HG03432 (cell line): ENCODE data around the gene LRCOL1.

Experiments
- ATAC-seq: cut with Tn5 transposase; IDR thresholded peaks from one replicate; pipeline ENCODE4 v1.9.1; 2021; ENCODE audit warnings: mild to moderate bottlenecking, moderate library complexity; ENCODE audit not compliant: unreplicated experiment

LRCOL1 gene

DNA sequence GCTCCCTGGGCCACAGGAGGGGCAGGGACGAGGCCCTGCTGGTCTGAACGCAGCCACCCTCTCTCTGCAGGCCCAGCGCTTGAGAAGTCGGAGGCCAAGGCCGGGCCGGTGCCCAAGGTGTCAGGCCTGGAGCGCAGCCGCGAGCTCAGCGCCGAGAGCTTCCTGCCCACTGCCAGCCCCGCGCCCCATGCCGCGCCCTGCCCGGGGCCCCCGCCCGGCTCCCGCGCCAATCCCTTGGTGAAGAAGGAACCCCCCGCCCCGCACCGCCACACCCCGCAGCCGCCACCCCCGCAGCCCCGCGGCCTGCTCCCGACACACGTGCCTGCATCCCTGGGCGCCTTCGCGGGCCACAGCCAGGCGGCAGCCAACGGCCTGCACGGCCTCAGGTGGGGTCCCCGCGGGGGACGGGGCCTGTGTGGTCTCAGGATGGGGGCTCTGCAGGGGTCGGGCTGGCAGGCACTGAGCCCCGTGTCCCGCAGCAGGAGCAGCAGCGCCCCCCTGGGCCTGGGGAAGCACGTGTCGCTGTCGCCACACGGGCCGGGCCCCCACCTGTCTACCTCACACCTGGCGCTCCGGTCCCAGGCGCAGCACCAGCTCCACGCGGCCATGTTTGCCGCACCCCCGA is 40.4 kb downstream of the LRCOL1 start:
- ATAC-seq = no peak

DNA sequence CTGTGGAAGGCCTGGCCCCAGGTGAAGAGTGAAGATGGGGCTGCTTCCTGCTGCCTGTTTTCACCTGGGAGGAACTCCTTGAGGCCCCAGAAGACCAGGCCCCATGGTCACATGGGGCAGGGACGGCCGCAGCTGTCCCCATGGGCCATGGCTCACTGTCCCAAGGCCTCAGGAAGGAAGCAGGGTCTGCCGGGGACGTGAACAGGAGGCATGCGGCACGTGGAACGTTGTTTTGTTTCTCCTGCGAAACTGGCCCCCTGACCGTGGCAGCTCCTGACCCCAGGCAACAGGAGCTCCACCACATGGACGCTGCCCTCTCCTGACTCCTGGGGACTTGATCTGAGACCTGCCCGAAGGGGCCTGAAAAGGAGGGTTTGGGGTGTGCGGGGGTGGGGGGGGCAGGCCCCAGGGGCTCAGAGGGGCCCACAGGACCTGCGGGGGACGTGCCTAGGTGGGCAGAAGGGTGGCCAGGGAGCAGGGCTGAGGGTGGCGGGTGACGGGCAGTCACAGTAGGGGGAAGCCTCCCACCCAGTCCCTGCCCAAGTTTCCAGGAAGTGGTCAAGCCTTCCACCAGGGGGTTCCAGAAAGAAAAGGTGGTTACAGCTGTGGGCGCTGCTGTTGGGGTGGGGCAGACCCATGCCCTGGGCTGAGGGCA is 41.4 kb downstream of the LRCOL1 start:
- ATAC-seq = no peak

DNA sequence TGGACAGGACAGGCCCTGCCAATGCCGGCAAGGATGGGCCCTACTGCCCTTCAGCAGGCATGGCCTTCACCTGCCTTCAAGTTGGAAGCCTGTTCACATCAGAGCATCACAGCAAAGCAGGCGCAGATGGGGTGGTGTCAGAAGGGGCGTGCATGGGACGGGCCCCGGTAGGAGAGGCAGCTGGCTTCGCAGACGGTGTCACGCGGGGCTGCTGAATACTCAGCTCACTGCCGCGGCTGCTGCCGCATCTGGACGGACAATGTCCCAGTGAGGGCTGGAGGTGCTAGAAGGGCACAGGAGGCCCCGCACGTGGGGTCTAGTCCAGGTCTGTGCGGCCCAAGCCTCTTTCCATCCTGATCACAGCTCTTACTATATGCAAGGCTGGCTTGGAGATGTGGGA is 42.1 kb downstream of the LRCOL1 start:
- no peak for ATAC-seq

DNA sequence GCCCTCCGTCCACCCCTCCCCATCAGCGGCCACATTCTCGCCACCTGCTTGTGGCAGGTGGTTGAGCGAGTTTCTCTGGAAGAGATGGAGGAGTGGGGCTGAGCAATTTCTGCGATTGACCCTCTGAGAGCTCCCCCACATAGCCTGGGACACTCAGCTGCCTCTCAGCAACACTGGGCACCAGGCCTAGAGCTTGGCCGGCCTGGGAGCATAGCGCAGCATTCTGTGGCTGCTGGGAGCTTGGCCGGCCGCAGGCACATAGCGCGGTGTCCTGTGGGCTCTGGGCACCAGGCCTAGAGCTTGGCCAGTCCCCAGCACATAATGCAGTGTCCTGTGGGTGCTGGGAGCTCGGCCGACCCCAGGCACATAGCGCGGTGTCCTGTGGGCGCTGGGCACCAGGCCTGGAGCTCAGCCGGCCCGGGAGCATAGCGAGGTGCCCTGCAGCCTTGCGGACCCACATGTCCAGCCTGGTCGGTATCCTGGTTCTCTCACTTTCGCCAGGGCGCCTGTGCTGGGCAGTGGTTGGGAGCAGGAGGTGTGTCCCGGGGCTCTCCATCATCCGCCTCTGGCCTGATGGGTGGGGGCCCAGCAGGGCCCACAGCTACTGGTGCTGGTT is 43.8 kb downstream of the LRCOL1 start:
- no peak for ATAC-seq

DNA sequence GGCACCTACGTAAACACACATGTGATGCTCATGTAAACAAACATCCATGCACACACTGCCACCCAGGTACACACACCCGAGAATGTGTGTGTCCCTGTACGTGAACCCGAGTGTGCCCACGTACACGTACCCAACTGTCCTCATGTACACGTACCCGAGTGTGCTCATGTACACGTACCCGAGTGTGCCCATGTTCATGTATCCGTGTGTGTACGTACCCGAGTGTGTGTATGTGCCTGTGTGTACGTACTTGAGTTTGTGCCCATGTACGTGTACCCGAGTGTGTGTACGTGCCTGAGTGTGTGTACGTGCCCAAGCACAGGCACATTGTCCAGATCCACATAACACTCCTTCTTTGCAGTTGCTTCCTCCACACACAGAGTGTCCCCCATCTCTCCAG is 45.0 kb downstream of the LRCOL1 start:
- ATAC-seq = no peak

DNA sequence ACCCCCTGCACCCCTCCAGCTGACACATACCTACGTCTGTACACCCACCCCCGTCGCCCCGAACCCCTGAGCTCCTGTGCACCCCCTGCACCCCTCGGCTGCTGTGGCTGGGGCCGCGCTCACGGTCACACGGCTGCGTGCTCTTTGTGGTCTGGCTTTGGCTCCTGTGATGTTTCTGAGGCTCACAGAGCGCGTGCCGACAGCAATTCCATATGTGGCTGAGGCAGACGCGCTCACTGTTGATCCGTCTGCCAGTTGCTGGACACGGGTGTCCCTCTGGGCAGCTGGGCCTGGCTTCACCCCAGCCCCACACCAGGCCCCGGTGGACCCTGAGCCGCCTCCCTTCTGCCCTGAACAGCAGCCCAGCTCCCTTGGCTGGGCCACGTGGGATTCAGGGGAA is 46.5 kb downstream of the LRCOL1 start:
- no peak for ATAC-seq

DNA sequence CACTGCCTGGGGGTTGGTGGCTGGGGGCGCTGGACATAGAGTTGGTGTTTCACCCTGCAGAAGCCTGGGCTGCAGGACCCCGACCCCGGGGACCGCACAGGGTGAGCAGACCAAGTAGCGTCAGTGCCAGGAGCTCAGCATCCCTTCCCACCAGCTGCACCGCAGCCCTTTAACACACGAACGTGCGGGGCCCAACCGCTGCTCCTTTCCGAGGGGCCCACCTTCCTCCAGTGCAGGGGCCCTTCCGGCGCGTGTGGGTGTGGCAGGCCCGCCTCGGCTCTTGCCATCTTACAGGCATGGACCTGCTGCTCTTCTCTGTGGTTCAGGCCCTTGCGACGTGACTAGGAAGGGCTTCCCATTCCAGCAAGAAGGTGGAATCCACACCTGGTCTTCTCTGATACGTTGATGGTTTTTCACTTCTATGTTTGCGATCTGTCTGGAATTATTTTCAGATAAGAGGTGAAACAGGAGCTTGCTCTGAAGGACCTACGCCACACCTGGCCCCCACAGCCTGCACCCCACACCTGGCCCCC is 47.8 kb downstream of the LRCOL1 start:
- ATAC-seq = no peak

DNA sequence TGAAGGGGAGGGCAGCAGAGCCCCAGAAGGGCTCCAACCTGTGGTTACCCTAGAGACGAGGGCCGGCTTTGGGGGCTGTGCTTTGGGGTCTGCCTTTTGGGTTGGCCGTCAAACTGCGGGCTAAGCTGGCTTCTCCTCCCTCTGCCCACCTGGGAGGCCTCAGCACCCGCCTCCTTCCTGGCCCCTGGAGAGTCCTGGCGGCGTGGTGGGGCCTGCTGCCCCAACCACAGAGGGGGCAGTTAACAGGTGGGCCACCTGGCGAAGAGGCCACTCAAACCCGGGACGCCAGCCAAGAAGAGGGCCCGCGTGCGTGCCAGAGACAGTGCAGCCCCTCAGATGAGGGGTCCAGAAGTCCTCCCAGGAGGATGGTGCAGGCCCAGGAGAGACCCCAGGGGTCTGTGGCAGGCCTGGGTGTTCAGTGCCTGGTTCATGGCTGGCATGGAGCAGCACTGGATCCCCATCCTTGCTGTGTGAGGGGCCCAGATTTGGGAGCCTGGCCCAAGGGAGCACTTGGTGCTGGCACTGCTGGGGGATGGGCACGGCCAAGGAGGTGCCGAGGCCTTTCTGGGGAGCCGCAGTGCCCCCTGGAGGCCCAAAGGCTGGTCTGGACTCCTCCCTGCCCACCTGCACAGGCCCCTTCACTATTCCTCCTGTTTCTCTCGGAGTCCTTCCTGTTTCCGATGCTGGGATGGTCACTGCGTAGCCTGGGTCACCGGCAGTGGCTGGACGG is 48.8 kb downstream of the LRCOL1 start:
- ATAC-seq = no peak

DNA sequence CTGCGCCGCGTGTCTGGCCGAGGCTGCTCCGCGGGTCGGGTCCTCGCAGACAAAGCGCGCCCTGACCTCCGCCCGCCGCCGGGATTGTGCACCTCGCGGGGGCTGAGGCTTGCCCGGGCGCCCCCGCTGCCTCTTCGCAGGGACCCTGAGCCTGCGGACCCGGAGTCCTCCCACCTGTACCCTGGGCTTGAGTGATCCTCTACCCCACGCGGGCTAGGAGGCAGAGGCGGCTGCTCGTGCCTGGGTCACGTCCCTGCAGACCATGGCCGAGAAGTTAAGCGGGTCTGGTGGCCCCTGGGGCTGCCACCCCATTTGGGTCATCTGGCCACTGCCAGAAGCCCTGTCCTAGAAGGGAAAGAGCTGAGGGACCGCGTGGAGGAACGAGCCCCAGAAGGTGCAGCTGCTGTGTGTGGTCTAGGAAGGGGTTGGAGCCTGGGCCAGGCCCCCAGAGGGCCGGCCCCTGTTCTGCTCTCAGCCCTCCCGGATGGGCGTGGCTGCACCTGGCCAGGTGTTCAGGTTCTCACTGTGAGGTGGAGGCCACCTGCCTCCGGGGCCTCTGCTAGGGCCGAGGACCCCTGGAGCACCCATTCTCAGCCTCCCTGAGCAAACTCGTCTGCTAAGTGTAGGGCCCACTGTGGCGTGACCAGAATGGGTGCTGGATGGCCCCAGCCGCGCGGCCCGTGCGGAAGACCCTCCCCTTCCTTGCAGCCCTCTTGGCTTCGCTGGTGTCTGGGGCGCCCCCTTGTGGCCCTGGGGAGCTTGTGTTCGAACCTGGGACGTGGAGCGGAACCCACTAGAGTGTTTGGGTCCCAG is 49.6 kb downstream of the LRCOL1 start:
- peak; percentile 53 for ATAC-seq

DNA sequence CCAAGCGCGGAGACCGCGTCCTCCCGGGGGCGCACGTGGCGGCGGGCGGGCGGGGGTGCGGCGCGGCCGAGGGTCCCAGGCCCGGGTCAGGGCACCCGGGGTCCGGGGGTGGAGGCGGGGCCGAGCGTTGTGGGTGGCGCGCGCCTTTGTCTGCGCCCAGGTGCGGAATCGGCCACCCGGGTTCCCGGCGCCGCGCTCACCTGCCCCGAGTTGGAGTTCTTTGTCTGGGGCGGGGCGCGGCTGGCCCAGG is 50.1 kb downstream of the LRCOL1 start:
- peak; percentile 27 for ATAC-seq

DNA sequence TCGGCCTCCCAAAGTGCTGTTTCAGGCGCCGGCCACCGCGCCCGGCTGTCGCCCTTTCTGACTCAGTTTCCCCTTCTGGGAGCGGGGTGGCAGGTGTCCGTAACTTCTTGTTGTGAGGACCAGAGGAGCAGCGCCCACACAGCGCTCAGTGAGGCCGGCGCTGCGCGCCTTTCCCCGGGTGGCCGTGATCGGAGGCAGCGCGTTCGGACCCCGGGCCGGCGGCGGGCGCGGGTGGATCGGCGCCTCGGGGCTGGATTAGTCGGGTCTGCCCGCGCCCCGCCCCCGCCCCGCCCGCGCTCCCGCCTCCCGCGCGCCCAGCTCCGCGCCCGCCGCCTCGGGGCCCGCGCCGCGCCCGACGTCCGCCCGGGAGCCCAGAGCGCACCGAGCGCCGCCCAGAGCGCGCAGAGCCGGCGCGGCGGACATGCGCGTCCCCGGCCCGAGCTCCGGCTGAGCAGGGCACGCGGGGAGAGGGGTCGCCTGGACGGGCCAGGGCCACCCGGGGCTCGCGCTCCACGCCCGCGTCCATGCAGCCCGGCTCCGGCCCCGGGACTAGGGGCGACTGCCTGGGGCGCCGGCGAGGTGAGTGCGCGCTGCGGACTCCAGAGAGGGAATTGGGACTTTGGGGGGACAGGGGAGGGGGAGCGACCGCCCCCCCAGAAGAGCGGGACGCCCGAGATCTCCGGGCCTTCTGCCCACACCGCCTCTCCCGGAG is 50.6 kb downstream of the LRCOL1 start:
- peak; percentile 9 for ATAC-seq

DNA sequence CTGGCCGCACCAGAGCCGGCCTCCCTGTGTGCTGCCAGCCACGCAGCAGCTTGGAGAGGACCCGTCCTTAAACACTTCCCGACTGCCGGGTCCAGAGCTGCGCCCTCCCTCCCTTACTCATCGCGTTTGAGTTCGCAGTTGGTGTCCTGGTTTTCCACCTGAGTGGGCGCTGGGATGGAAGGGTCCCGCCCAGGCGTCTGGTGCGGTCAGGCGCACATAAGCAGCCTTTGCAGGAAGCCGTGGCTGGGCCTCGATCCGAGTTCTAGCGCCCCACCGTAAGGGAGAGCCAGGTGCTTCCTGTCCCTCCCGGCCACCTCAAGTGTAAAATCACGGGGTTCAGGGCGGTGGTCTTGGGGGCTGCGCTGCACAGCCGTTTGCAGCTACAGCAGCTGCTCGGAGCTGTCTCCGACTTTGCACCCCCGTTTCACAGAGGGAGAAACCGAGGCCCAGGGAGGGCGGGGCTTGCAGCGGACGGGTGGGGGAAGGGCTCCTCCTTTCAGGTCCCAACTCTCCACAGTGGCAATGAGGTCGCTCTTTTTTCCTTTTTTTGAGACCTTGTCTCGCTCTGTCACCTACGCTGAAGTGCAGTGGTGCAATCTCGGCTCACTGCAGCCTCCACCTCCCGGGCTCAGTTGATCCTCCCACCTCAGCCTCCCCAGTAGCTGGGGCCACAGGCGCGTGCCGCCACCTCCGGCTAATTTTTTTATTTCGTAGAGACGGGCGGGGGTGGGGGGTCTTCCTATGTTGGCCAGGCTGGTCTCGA is 51.3 kb downstream of the LRCOL1 start:
- ATAC-seq = no peak

DNA sequence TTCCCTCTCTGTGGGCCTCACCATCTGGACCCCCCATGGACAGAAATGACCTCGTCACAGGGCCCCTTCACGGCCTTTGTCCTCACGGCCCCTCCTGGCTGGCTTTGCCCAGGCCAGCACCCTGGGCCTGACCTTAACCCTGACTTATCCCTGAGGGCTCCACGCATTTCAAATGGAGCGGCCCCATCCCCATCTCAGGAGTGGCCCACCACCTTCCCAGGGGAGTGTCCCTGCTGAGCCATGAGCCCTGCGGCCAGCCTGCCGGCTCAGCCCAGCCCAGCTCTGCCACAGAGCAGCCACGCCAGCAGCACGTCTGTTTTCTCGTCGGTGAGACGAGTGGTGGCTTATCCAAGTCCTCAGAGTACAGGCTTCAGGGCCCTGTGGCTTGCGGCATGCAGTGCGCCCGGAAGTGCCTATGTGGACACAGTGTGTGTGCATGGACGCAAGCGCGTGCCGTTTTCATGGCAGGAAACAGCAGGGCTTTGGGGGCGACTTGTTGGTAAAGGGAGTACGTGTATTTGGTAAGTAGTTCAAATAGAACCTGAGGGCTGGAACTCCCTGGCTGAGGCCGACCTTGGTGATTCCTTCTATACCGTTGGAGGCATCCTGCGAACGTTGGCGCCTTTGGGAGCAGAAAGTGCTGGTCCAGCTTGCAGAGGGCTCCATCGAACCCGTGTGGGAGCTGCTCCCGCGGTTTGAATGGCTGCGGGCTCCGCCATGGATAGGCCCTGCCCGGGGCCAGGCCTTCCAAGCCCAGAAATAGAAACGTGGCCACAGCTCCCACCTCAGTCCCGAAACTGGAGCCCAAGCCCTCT is 52.1 kb downstream of the LRCOL1 start:
- ATAC-seq = no peak

DNA sequence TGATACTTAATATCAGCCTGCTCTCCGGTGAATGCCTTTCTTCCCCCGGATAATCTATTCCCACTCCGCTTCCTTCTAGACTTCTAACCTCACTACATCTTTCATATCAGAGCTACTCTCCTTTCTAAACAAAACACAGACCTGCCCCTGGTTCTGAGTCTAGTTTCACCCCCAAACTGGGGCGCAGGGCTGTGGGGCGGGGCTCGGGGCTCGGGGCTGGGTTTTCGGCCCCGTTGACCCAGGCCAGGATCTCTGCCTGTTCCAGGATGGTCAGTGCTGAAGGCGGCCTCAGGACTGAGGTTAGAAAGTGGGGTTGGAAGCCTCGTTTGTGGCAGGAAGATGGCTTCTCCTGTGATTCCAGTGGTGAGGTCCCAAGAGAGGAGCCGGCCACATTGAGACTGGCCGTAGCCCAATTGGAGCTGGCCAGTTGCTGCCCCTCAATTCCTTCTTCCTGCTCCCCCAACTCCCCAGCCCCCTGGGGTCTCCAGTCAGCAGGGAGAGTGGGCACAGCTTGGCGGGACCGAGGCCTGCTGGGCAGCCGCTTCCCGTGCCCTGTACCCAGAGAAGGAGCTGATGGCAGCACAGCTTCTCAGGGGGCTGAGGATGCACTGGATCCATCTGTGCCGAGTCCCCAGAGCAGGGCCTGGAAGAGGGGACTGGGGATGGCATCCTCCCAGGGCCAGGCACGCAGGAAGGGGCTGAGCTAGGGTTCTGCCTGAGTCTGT is 52.9 kb downstream of the LRCOL1 start:
- ATAC-seq = no peak

DNA sequence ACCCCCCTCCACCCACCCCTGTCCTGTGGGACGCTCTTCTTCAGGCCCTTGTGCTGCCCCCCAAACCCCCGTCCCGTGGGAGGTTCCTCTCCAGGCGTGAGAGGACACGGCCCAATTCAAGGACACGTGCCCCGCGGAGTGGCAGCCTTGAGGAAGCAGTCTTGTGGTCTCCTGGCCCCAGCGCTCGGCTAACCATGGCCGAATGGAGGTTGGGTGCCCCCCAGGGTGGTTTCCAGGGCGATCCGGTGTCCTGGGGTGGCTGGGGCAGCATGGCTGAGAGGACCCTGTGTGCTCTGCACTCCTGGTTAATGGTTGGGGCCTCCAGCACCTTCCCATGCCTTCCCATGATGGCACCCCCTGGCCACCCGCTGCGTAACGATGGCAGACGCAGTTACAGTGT is 53.6 kb downstream of the LRCOL1 start:
- ATAC-seq = no peak

DNA sequence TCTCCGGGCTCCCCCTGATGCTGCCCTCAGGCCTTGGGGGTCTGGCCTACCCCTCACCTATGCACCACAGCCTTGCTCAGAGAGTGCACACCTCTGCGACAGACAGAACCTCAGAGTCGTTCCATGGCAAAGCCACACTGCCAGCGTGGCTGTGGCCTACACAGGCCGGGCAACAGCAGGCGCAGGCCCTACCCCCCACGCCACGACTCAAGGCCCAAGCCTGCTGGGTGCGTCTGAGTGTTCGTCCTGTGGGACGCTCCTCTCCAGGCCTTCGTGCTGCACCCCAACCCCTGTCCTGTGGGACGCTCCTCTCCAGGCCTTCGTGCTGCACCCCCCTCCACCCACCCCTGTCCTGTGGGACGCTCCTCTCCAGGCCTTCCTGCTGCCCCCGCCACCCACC is 54.2 kb downstream of the LRCOL1 start:
- no peak for ATAC-seq

DNA sequence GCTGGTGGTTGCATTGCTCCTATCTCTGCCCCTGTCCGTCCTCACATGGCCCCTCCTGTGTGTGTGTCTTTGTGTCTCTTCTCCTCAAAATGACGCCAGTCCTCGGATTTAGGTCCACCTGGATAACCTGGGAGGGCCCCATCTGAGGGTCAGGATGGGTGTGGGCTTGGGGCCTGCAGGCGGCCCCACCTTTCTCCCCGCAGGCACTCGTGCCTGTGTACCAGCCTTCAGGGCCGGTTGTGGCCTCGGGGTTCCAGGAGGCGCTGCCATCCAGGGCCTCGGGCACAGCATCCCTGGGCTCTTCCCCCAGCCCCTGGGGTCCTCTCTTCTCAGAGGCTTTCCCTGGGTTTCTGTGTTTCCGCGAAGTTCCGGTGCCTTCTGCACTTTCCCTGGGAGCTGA is 54.7 kb downstream of the LRCOL1 start:
- no peak for ATAC-seq
